Activated T-helper 9 cell treated with anti-CD3 and anti-CD28 coated beads, Interleukin-2, amount 50 U/mL, for 16 hours (primary cell): ENCODE results near the gene TMEM253.
A peak's percentile ranks its signal among the peaks of the same experiment; 100 is the strongest.

Experiments
- DNase-seq: peaks from one replicate; pipeline ENCODE4 v3.0.0-alpha.2; 2020; ENCODE audit warnings: low read depth

Gene TMEM253

GRCh38 chr14:21090940-21091663 lies 9.8 kb upstream of the TMEM253 start:
- DNase-seq = no peak

DNA sequence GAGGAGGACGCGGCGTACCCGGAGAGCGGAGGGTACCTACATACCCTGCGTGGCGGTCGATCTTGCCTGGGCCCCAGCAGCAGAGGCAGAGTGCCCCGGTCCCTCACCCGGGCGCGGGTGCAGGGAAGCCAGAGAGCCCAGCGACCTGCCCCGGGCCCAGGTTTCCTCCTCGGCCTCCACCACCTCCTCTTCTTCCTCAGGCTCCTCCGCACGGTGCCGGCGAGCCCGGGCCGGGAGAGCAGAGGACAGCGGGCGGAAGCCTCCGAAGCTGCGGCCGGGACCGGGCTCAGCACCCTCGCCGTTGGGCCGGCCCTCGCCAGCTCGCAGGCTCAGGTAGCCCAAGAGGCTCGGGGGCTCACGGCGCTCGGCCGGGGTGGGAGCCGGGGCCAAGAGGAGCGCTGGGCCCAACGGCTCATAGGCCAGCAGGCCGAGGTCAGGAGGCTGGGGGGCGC lies 9.0 kb upstream of the TMEM253 start:
- DNase-seq = no peak

DNA sequence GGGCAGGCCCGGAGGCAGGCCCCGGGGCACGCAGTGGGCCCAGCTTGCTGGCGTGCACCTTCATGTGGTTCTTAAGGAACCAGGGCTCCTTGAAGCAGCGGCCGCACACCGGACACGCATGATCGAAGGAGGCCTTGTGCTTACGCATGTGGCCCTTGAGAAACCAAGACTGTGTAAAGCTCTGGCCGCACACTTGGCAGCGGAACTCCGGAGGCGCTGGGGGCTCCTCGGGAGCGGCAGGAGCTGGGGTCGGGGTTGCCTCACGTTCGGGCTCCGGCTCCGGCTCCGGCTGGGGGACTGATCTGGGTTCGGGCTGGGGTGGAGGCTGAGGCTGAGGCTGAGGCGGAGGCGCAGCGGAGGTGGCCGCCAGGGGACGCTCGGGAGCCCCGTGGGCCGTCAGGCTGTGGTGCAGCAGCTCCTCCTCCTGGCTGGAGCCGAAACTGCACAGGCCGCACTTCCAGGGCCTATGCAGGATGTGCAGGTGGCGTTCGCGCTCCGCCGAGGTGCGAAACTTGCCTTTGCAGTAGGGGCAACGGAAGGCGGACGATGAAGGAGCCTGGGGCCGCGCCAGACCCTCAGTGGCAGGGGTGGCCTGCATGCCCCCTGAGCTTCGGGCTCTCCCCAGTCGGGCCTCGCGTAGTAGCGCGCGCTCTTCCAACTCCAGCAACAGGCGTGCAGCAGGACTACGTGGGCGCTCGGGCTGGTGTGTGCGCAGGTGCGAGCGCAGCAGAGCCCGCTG lies 8.4 kb upstream of the TMEM253 start:
- peak; percentile 88 for DNase-seq

DNA sequence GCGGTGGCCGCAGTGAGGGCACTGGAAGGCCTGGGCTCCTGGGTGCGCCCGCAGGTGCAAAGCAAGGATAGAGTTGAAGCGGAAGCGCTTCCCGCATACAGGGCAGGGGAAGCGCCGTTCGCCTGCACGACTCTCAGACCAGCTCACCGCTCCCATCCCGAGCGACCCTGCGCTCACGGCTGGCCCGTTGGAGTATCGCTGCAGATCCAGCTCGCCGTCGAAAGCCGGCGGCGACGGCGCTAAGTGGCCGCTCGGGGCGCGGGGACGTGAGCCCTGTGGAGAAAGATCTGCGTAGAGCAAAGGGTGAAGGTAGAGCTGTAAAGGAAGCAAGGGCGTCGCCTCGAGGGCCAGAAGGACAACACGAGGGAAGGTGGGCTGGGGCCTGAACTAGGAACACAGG lies 7.8 kb upstream of the TMEM253 start:
- no peak for DNase-seq

- no peak for DNase-seq
Observed at GRCh38 chr14:21093769-21094681, 6.8 kb upstream of the TMEM253 start.

DNA sequence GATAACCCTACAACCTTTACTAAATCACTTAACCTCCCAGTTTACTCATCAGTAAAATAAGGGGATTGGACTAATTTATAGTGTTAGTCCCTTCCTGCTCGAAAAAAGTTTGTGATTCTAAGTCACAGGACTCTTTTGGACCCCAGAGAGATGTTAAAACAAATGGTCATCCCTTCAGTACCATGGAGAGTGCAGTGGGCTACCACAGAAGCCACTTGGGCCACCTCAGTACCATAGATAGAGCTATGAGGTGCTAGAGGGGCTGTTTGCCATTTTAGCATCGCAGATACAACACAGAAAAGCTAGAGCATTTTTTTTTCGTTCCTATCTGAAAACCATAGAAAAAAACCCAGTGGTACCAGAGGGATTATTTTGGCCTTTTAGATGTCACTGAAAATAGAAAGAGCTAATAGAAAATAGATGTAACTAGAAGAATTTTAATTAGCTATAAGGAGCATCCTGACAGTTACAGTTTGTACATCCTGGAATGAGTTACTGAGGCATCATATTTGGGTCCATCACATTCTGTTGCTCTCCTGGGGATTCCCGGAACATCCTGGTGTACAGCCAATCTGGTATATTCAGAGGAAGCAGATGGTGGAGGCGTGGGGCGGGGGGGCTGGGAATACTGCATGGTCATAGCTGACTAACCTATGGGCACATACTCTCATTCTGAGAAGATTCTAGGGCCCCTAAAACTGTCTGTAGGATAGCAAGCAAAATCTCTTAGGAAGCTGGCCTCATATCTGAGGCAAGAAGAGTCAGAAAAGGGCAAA lies 5.2 kb upstream of the TMEM253 start:
- no peak for DNase-seq

DNA sequence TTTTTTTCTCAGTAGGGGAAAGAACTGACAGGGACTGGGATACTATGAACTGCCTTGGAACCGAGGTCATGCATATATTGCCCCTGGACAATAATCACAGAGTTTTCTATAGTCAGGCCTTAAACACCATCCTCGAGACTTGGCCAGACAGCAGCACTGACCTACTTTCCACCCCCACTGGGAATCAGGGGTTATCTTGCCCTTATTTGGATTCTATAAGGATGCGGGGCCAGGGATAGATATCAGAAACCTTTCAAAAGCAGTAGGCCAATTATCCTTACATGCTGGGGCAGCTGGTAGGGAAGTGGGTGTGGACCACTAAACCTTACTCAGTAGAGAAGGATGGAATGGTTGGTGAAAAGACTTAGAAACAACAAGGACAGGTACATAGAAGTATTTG lies 4.4 kb upstream of the TMEM253 start:
- DNase-seq = no peak

DNA sequence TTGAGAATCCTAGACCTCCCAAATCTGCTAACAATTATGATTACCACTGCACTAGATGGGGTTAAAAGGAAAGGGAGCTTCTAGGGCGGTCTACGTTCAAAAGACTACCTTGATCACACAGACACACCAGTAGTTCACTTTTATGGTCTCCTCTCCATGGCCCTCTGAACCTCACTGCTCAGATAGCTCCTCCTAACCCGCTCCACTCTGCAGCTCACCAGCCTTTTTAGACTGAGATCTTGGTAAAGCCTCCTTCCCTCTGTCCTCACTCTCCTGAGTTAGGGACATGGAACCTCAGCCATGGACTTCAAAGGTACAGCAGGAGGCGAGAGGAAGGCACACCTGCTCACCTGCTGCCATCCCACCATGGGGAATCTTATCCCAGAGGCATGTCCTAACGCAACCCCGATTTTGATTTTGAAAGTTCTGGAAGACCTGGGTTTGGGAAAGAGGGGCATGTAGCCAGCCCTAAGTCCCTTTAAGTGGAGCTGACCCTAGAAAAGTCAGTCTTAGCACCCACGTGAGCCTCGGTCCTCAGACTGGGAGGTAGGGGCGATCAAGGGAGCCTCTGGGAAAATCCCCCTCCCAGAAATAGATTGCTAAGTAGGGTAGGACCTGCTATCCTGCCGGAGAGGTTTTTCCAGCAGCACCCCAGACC lies 3.8 kb upstream of the TMEM253 start:
- DNase-seq = no peak

DNA sequence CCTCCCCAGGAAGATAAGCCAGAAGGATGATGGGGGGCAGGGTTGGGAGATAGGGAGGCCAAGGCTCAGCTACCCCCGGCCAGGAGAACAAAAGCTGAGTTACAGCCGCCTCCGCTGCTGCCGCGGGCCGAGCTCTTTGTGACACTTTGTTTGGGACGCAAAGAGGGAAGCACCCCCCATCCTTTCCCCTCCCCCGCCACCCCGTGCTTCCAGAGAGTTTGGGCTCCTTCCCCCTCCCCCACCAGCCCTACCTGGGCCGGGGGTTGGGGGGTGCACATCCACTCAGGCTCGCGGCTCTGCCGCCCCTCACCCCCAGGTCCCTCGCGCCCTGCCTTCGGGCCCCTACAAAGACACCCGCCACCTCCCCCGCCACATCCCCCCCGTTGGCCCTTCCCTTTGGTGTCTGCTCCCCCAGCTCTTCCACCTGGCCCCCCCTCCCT lies 3.2 kb upstream of the TMEM253 start:
- peak; percentile 15 for DNase-seq

DNA sequence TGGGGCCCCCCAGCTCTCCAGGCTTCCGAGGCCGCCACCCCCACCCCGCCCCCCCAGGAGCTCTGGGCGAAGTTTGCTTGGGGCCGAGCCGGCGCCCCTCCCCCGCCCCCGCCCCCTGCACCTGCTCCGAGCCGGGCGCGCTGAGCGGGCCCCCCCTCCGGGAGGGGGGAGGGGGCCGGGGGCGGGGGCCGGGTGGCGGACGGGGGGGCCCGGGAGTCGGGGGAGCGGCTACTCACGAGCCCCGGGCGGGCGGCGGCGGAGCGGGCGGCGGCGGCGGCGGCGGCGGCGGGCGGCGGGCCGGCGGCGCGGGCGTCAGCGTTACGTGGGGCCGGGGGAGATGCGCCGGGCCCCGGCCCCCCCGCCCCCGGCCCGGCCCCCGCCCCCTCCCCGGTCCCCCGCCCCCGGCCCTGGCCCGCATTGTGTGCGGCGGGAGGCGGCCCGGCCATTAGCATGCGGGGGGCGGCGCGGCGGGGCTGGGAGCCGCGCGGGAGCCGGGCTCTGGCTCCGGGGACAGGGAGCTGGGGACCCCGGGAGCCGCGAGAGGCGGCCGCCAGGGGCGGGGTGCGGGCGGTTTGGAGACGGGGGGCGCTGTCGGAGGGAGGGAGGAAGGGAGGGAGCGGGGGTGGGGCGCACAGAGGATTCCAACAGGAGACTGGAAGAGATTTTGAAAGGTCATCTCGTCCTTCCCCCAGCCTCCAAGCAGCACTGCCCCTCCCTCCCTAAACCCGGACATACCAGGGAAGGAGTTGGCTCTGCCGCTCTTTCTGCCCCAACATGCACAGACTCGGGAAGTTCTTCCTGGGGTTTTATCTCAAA lies 2.6 kb upstream of the TMEM253 start, which contains the start of gene ZNF219:
ZNF219 (minus strand) TSS at position 580 of the 816 bp plus-strand sequence. CDS start 5,064 bp downstream, outside the sequence.
- DNase-seq = peak; percentile 33

- DNase-seq = no peak
Observed at GRCh38 chr14:21098892-21099595, 1.8 kb upstream of the TMEM253 start.

DNA sequence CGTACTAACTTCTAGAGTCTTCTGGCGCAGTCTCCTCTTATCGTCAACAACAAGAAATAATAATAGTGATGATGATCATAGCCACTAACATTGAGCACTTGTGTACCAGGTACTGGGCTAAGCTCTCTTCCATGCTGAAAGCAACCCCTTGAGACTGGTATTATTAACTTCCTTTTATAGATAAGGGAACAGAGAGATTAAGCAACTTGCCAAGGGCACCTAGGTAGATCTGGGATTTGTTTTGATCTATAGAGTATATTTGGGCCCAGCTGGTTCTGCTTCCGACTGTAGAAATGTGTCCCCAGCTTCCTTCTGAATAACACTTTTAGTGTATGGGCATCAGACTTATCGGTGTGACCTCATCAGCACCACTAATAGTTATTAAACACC lies 1.3 kb upstream of the TMEM253 start:
- no peak for DNase-seq

- DNase-seq = no peak
Observed at GRCh38 chr14:21101802-21102413, 1.0 kb downstream of the TMEM253 start.

- DNase-seq = no peak
Observed at GRCh38 chr14:21102521-21103410, 1.9 kb downstream of the TMEM253 start.

DNA sequence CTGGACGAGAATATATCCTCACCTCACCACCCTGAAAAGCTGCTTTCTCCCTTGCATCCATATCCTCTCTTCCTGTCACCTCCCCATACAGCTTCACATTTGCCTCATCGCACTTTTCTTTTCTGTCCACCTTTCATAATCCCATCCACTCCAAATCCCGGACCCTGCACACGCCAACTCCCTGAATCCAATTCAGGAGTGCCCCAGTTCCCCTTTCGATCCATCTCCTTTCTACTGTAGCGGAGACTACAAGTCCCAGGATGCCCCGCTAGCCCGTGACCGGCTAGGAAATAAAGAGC lies 2.5 kb downstream of the TMEM253 start:
- DNase-seq = no peak

- DNase-seq = peak; percentile 89
Observed at GRCh38 chr14:21103710-21104447, 3.0 kb downstream of the TMEM253 start.

- DNase-seq = peak; percentile 53
Observed at GRCh38 chr14:21104448-21105060, 3.7 kb downstream of the TMEM253 start.
